Fibroblast of pulmonary artery (primary cell): Measurements from ENCODE around the gene DNAJC13.

ENCODE experiments used
- DNase-seq: peaks from one replicate; pipeline ENCODE4 v3.0.0-alpha.2; 2010; ENCODE audit warnings: low read depth
- H3K4me3 ChIP-seq: replicated peaks from 2 replicates; pipeline ENCODE4 v1.5.1; 2011; ENCODE audit warnings: low read depth, mild to moderate bottlenecking, control low read depth, low read length, moderate library complexity
- CTCF ChIP-seq: IDR thresholded peaks from 2 replicates; pipeline ENCODE4 v1.5.1; 2011; ENCODE audit warnings: mild to moderate bottlenecking, control low read depth, low read length, inconsistent platforms; ENCODE audit errors: missing control alignments

DNAJC13 gene

GRCh38 chr3:132570016-132570415 lies 152.7 kb downstream of the DNAJC13 start:
- no peak for TF ChIP-seq CTCF
- H3K4me3 ChIP-seq, result no peak overlapping the region
- DNase-seq, result no peak

GRCh38 chr3:132573797-132574211 lies 156.5 kb downstream of the DNAJC13 start:
- no peak for DNase-seq
- H3K4me3 ChIP-seq, result no peak overlapping the region
- no peak for TF ChIP-seq CTCF

GRCh38 chr3:132587401-132587800 lies 170.1 kb downstream of the DNAJC13 start:
- DNase-seq, result no peak
- TF ChIP-seq CTCF, result no peak
- no peak overlapping the region for H3K4me3 ChIP-seq
